Uterus (tissue), 4 donors: ENCODE results near the gene RAI14. TPM values are rescaled to one million over a fixed set of nuclear protein-coding genes. Genes with fewer than 3 reads are reported as not detected.

Experiments
- DNase-seq, 2 donors: peaks; one replicate each; pipeline ENCODE4 v3.0.0-alpha.2; 2019 to 2020
- H3K27ac ChIP-seq, 2 donors: fragments of 200-600 bp; sonication (generic); 1 replicate in 1 of 2; 2 replicates in 1 of 2; pipeline ENCODE4 v1.5.1; 2016 to 2018
- H3K27me3 ChIP-seq, 2 donors: fragments of 200-600 bp; sonication (generic); one replicate each; pipeline ENCODE4 v1.5.1; 2018 to 2019; ENCODE audit warnings: control low read depth in 1 of 2
- H3K36me3 ChIP-seq, 2 donors: fragments of 200-600 bp; sonication (generic); one replicate each; pipeline ENCODE4 v1.5.1; 2019; ENCODE audit warnings: control low read depth in 1 of 2
- H3K4me1 ChIP-seq, 2 donors: fragments of 200-600 bp; sonication (generic); one replicate each; pipeline ENCODE4 v1.5.1; 2018 to 2019; ENCODE audit warnings: control low read depth in 1 of 2
- H3K4me3 ChIP-seq, 2 donors: fragments of 200-600 bp; sonication (generic); 1 replicate in 1 of 2; 2 replicates in 1 of 2; pipeline ENCODE4 v1.5.1; 2018 to 2019; ENCODE audit warnings: mild to moderate bottlenecking in 1 of 2
- H3K9me3 ChIP-seq, 2 donors: fragments of 200-600 bp; sonication (generic); one replicate each; pipeline ENCODE4 v1.5.1; 2019; ENCODE audit warnings: control low read depth in 1 of 2
- POLR2A ChIP-seq, 2 donors: fragments of 450-650 bp; IDR thresholded peaks; one replicate each; pipeline ENCODE4 v1.6.1; 2016; ENCODE audit warnings: antibody characterized with exemption in 2 of 2, mild to moderate bottlenecking in 1 of 2, moderate library complexity in 1 of 2
- intact Hi-C: fragments of 100-400 bp; cut with DNase I; formaldehyde crosslinking; loops from one replicate; pipeline ENCODE4 v1.15.1; 2023; ENCODE audit warnings: low total_unique reads
- total RNA-seq, 4 donors: library from RNA; depleted of rRNA in 3 of 4; stranded (reverse); fragments of >200 nt in 3 of 4; gene quantifications; one replicate each; pipeline versions ENCODE4 v1.1.0 to v1.2.4, GENCODE V29; 2014 to 2023
- TF ChIP-seq, protein P1 (sequence below), 4 experiments: fragments of 200-600 bp in 2 of 4; fragments of 450-650 bp in 2 of 4; sonication (generic) in 2 of 4; IDR thresholded peaks; one replicate each; pipeline ENCODE4 v1.5.1; 2016 to 2019; ENCODE audit warnings: antibody characterized with exemption in 4 of 4, mild to moderate bottlenecking in 2 of 4, moderate library complexity in 1 of 4
- donor health status: DM: yes; HTN: yes; CAD: no.

The RAI14 gene
- total RNA-seq, 4 donors from 2014 or later: 32.4 to 264 (median 117) TPM

- Histone ChIP-seq H3K36me3 (no peaks in the 10 kb centered on the region), H3K4me1 (no peaks in the 10 kb centered on the region), H3K27ac (peak overlapping the region; percentile 96 to 99), H3K9me3 (no peaks in the 10 kb centered on the region), H3K4me3 (peak overlapping the region; percentile 72 to 99), H3K27me3 (no peaks in the 10 kb centered on the region)
- no peak for DNase-seq
- intact Hi-C loops: loop anchor here (10.0 kb wide), 1 partner anchor 133 kb away; no protein-coding TSS in a partner anchor
- TF ChIP-seq, protein P1, sequence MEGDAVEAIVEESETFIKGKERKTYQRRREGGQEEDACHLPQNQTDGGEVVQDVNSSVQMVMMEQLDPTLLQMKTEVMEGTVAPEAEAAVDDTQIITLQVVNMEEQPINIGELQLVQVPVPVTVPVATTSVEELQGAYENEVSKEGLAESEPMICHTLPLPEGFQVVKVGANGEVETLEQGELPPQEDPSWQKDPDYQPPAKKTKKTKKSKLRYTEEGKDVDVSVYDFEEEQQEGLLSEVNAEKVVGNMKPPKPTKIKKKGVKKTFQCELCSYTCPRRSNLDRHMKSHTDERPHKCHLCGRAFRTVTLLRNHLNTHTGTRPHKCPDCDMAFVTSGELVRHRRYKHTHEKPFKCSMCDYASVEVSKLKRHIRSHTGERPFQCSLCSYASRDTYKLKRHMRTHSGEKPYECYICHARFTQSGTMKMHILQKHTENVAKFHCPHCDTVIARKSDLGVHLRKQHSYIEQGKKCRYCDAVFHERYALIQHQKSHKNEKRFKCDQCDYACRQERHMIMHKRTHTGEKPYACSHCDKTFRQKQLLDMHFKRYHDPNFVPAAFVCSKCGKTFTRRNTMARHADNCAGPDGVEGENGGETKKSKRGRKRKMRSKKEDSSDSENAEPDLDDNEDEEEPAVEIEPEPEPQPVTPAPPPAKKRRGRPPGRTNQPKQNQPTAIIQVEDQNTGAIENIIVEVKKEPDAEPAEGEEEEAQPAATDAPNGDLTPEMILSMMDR (IDR thresholded peaks at IDR 0.05): no peak
- TF ChIP-seq POLR2A (IDR thresholded peaks at IDR 0.05): no peak
Observed at GRCh38 chr5:34657988-34658387, 1.9 kb downstream of the RAI14 start.

GRCh38 chr5:34659168-34659567, 3.0 kb downstream of the RAI14 start:
- DNase-seq: no peak

GRCh38 chr5:34660444-34660843, 4.3 kb downstream of the RAI14 start:
- peak overlapping the region in 1 of 2 donors; percentile 96 for H3K27ac ChIP-seq
- intact Hi-C loops: no loop called here

More at GRCh38 chr5:34659168-34659567, 3.0 kb downstream of the RAI14 start:
- Histone ChIP-seq H3K36me3 (no peaks in the 10 kb centered on the region), H3K4me1 (no peaks in the 10 kb centered on the region), H3K27me3 (no peaks in the 10 kb centered on the region), H3K9me3 (no peaks in the 10 kb centered on the region), H3K4me3 (no peak overlapping the region), H3K27ac (peak overlapping the region; percentile 96 to 99)
- intact Hi-C loops: loop anchor here (10.0 kb wide), 1 partner anchor 134 kb away; no protein-coding TSS in a partner anchor
- TF ChIP-seq, protein P1 (IDR thresholded peaks at IDR 0.05): no peak
- TF ChIP-seq POLR2A (IDR thresholded peaks at IDR 0.05): no peak

GRCh38 chr5:34663771-34664496, 7.8 kb downstream of the RAI14 start:
- H3K36me3 ChIP-seq: no peaks in the 10 kb centered on the region
- H3K4me3 ChIP-seq: no peak overlapping the region
- H3K4me1 ChIP-seq: no peaks in the 10 kb centered on the region
- intact Hi-C loops: no loop called here
- no peak for DNase-seq
- no peak overlapping the region for H3K27ac ChIP-seq
- H3K9me3 ChIP-seq: no peaks in the 10 kb centered on the region
- H3K27me3 ChIP-seq: no peaks in the 10 kb centered on the region
- TF ChIP-seq POLR2A (IDR thresholded peaks at IDR 0.05): no peak
- TF ChIP-seq, protein P1 (IDR thresholded peaks at IDR 0.05): no peak

More at GRCh38 chr5:34660444-34660843, 4.3 kb downstream of the RAI14 start:
- DNase-seq: no peak
- Histone ChIP-seq H3K4me3 (no peak overlapping the region), H3K9me3 (no peaks in the 10 kb centered on the region), H3K27me3 (no peaks in the 10 kb centered on the region), H3K36me3 (no peaks in the 10 kb centered on the region), H3K4me1 (no peaks in the 10 kb centered on the region)
- TF ChIP-seq, protein P1 (IDR thresholded peaks at IDR 0.05): no peak
- TF ChIP-seq POLR2A (IDR thresholded peaks at IDR 0.05): no peak

GRCh38 chr5:34666392-34667080, 10.4 kb downstream of the RAI14 start:
- Histone ChIP-seq H3K4me3 (no peak overlapping the region), H3K27me3 (no peaks in the 10 kb centered on the region), H3K36me3 (no peaks in the 10 kb centered on the region), H3K9me3 (no peaks in the 10 kb centered on the region), H3K27ac (no peak overlapping the region), H3K4me1 (peaks cover 0 to 6% of the 10 kb centered on the region in 2 donors)
- DNase-seq: no peak
- TF ChIP-seq, protein P1 (IDR thresholded peaks at IDR 0.05): no peak
- TF ChIP-seq POLR2A (IDR thresholded peaks at IDR 0.05): no peak
- intact Hi-C loops: no loop called here
